ENCODE results near the gene EPG5.

DNA sequence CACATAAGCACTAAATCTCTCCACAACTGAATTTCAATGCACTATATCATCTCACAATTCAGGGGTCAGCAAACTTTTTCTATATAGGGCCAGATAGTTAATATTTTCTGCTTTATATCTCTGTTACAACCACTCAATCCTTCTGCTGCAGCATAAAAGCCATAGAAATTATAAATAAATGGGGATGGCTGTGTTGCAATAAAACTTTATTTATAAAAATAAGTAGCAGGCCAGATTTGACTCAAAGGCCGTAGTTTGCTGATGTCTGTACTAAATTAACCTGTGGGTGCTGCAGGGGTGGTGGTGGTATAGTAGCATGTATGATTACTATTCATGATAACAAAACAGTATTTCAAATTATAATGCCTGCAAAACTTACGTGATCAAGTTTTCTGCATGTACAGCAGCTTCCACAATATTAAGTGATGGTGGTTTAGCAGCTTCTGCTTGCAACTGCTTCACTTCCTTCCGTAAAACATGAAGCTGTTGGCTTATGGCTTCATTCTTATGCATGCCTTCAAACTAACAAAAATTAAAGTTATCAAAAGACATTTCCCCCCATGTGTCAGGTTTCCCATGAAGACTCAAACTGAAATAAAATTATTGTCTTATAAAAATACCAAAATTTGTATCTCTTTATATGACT, 77.6 kb downstream of the EPG5 start:
- TF ChIP-seq, protein P1, sequence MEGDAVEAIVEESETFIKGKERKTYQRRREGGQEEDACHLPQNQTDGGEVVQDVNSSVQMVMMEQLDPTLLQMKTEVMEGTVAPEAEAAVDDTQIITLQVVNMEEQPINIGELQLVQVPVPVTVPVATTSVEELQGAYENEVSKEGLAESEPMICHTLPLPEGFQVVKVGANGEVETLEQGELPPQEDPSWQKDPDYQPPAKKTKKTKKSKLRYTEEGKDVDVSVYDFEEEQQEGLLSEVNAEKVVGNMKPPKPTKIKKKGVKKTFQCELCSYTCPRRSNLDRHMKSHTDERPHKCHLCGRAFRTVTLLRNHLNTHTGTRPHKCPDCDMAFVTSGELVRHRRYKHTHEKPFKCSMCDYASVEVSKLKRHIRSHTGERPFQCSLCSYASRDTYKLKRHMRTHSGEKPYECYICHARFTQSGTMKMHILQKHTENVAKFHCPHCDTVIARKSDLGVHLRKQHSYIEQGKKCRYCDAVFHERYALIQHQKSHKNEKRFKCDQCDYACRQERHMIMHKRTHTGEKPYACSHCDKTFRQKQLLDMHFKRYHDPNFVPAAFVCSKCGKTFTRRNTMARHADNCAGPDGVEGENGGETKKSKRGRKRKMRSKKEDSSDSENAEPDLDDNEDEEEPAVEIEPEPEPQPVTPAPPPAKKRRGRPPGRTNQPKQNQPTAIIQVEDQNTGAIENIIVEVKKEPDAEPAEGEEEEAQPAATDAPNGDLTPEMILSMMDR (IDR thresholded peaks at IDR 0.05; ENCODE audit: low read depth, low read length, missing input control), result no peak
- TF ChIP-seq YY1 (IDR thresholded peaks at IDR 0.05) (no peak), EGR1 (IDR thresholded peaks at IDR 0.05; ENCODE audit: low read depth in 2 of 2) (no peak), HNF4G (IDR thresholded peaks at IDR 0.05) (no peak)
